WI38 (cell line): ENCODE results near the gene WTIP.

ENCODE experiments used
- H3K4me3 ChIP-seq: 2 replicates; pipeline ENCODE4 v1.5.1; 2011; ENCODE audit warnings: low read depth, mild to moderate bottlenecking, control low read depth, low read length
- TF ChIP-seq, protein P1 (sequence below): IDR thresholded peaks from 2 replicates; pipeline ENCODE4 v1.5.1; 2012; ENCODE audit warnings: low read depth, mild to moderate bottlenecking, control low read depth, low read length

The WTIP gene

DNA sequence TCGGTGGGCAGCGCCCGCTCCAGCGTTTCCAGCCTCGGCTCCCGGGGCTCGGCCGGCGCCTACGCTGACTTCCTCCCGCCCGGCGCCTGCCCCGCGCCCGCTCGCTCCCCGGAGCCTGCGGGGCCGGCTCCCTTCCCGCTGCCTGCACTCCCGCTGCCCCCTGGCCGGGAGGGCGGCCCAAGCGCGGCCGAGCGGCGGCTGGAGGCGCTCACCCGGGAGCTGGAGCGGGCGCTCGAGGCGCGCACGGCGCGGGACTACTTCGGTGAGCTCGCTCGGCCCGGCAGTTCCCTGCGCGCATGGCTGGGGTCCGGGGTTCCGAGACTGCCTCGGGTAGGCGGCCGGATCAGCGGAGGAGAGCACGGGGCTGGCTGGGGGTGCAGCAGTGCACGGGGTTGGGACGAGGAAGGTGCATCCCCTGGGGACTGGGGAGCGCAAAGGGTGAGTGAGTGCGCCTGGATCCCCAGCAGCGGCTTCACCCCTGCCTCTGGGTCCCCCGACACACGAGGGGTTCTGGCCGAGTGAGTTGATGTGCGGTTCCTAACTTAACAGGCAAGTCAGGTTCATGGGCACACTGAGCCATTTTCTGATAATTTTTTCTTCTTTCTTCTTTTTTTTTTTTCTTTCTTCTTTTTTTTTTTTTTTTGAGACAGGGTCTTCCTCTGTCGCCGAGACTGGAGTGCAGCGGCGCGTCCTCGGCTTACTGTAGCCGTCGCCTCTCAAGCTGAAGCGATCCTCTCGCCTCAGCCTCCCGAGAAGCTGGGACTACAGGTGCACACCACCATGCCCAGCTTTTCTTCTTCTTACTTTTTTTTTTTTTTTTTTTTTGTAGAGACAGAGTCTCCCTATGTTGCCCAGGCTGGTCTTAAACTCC, 1.1 kb downstream of the WTIP start:
- peak overlapping the region; percentile 83 for H3K4me3 ChIP-seq
- TF ChIP-seq, protein P1, sequence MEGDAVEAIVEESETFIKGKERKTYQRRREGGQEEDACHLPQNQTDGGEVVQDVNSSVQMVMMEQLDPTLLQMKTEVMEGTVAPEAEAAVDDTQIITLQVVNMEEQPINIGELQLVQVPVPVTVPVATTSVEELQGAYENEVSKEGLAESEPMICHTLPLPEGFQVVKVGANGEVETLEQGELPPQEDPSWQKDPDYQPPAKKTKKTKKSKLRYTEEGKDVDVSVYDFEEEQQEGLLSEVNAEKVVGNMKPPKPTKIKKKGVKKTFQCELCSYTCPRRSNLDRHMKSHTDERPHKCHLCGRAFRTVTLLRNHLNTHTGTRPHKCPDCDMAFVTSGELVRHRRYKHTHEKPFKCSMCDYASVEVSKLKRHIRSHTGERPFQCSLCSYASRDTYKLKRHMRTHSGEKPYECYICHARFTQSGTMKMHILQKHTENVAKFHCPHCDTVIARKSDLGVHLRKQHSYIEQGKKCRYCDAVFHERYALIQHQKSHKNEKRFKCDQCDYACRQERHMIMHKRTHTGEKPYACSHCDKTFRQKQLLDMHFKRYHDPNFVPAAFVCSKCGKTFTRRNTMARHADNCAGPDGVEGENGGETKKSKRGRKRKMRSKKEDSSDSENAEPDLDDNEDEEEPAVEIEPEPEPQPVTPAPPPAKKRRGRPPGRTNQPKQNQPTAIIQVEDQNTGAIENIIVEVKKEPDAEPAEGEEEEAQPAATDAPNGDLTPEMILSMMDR = no peak

DNA sequence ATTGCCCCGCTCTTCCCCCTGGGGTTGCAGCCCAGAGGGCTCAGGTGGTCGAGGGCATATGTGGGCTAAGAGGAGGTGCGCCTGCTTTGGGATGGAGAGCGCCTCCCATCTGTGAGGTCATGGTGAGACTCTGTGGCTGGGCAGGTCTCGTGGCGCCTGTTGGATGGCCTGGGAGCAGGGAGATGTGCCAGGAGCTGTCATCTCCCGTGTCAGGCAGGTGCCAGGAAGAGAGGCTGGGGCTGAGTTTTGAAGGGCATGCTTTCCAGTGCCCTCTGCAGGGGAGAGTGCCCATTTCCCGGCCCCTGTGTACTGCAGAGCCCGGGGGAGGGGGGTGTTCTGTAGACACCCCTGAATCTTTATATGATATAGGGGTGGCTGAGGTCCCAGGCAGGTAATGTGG, 2.8 kb downstream of the WTIP start:
- TF ChIP-seq, protein P1 = no peak
- H3K4me3 ChIP-seq = no peak overlapping the region

DNA sequence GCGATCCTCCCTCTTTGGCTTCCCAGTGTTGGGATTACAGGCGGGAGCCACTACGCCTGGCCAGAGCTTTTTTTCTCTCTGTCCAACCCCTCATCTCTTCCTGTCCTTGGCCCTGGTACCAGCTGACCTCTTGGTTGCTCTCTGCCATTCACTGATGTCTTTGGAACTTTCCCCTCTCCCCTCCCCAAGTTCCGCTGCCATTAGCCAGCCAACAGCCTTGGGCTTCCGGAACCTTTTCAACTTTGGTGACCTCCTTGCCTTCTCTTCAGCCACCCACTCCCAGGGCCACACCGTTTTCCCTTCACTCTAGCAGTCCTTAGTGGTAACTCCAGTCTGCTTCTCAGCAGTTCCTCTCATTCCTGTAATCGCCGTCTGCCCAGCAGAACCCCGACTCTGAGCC, 4.3 kb downstream of the WTIP start:
- no peak overlapping the region for H3K4me3 ChIP-seq
- TF ChIP-seq, protein P1 = no peak

DNA sequence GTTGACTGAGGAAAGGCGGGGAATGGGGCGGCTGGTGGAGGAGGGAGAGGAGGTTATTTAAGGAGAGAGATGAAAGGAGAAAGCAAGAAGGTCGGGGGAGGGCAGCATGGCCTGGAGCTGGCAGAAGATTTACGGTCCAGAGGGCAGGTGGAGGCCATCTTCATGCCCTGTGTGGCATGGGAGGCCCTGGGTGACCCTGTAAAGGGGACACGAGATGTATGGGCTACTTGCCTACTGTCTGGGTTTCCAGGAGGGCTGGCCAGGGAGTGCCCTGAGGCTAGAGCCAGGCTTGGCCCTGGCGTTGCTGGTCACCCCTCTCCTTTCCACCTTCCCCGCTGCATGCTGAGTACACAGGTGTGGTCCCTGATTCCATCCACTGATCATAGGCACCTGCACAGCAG, 6.1 kb downstream of the WTIP start:
- TF ChIP-seq, protein P1 = no peak
- H3K4me3 ChIP-seq = no peak overlapping the region

DNA sequence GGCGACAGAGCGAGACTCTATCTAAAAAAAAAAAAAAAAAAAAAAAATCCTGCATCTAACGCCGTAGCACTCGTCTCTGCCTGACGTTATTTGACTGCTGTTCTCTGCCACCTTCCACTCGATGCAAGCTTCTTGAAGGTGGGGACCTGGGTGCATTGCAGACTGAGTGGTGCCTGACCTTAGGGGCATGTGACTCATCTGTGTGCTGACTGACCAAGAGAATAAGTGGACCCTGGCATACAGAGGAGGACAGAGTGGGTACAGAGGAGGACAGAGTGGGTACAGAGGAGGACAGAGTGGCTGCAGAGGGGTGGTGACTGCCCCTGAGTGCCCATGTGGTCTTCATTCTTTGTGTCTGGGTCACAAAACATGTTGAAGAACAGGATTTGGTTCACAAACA, 7.6 kb downstream of the WTIP start:
- TF ChIP-seq, protein P1 = no peak
- H3K4me3 ChIP-seq = no peak overlapping the region

DNA sequence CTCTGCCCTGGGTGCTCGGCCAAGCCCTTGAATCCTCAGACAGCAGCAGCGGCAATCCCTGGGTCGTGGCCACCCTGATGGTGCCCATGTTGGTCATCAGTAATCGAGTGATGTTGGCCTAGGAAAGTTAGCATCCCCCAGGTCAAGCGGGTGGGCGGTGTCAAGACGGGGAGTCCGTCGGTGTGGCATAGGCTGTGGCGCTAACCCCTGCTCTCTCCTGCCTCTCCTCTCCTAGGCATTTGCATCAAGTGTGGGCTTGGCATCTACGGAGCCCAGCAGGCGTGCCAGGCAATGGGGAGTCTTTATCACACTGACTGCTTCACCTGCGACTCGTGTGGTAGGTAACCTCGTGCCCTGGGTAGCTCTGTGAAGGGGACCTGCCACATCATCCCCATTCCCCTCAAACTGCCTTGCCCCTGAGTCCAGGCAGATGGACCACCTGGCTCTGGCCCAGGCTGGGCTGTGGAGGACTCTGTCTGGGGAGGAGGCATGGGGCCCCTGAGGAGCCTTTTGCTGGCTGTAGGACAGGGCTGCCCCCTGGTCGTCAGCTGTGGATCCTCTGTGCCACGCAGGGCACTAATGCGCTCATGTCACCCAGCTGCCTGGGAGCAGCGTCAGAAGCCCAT, 8.7 kb downstream of the WTIP start:
- TF ChIP-seq, protein P1 = no peak
- no peak overlapping the region for H3K4me3 ChIP-seq

DNA sequence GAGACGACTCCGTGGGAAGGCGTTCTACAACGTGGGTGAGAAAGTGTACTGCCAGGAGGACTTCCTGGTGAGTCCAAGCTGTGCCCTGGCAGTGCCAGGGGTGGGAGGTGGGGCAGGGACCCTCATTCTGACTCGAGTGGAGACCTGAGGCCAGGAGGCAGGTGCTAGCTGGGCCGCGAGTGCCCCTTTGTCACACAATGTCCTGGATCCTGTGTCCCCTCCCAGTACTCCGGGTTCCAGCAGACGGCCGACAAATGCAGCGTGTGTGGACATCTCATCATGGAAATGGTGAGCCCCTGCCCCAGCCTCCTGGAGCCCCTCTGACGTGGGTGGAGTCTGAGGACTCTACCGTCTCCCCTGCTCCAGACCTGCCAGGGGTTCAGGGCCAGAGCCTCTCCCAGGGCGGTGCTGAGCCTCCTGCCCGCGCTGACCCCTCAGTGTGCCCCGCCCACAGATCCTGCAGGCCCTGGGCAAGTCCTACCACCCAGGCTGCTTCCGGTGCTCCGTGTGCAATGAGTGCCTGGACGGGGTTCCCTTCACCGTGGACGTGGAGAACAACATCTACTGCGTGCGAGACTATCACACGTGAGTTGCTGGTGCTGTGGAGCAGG, 11.6 kb downstream of the WTIP start:
- TF ChIP-seq, protein P1 = no peak
- no peak overlapping the region for H3K4me3 ChIP-seq
